K562 (cell line): ENCODE measurements around the gene GPM6B. TPM values are rescaled to one million over a fixed set of nuclear protein-coding genes. Genes with fewer than 3 reads are reported as not detected.

Source experiments
- ATAC-seq: fragments of 200-7000 bp; cut with Tn5 transposase; 3 replicates; pipeline ENCODE4 v1.9.1; 2020; ENCODE audit warnings: moderate library complexity
- BruUV-seq: library from RNA; stranded (reverse); fragments of 400-500 nt; replicated peaks from 2 replicates; lab custom pipeline; 2021; lab: Mats Ljungman, UMichigan
- CTCF ChIA-PET: fragments of 300-600 bp; formaldehyde crosslinking; extraction: SDS; loops from one replicate; lab custom pipeline; 2021; ENCODE audit warnings: low intra/inter-chr PET ratio; lab: Yijun Ruan, JAX
- POLR2A ChIA-PET: fragments of 300-600, 350-650 bp; sonication (Branson Sonifier 250); formaldehyde crosslinking; extraction: SDS; loops from one replicate; lab custom pipeline; 2021; ENCODE audit warnings: antibody characterized with exemption, inconsistent platforms; lab: Yijun Ruan, JAX
- DNase-seq, 4 experiments: peaks; one replicate each; pipeline versions ENCODE4 v3.0.0 to v3.0.0-alpha.2; 2011 to 2018; ENCODE audit warnings: low spot score in 3 of 4, mixed read lengths in 3 of 4; ENCODE audit errors: extremely low read depth in 1 of 4
- FAIRE-seq: peaks from 2 replicates; lab custom pipeline; 2011; peaks lifted over from hg19 to GRCh38; lab: Jason Lieb, UNC
- H2AFZ ChIP-seq: 2 replicates; pipeline ENCODE4 v1.6.0; 2011; ENCODE audit warnings: low read depth, low read length, control low read depth, inconsistent platforms
- H3K27ac ChIP-seq: fragments of 200-600 bp; 3 replicates; pipeline ENCODE4 v1.8.0; 2011; ENCODE audit warnings: low read depth, mild to moderate bottlenecking, control low read depth, inconsistent platforms, low read length, moderate library complexity, mixed read lengths; ENCODE audit errors: extremely low read depth
- H3K27me3 ChIP-seq, 2 experiments: fragments of 300-600 bp in 1 of 2; 2 replicates in 1 of 2; 3 replicates in 1 of 2; pipeline versions ENCODE4 v1.6.0 to v1.8.0; 2011; ENCODE audit warnings: inconsistent platforms in 2 of 2, low read length in 2 of 2, mild to moderate bottlenecking in 1 of 2, mixed read lengths in 1 of 2, moderate library complexity in 1 of 2; ENCODE audit not compliant: control insufficient read depth in 2 of 2, insufficient read depth in 2 of 2
- H3K36me3 ChIP-seq: fragments of 300-600 bp; 3 replicates; pipeline ENCODE4 v1.8.0; 2011; ENCODE audit warnings: mild to moderate bottlenecking, low read length, inconsistent platforms; ENCODE audit not compliant: control insufficient read depth, insufficient read depth
- H3K4me1 ChIP-seq, 2 experiments: fragments of 200-600 bp in 1 of 2; replicated peaks in 1 of 2; 2 replicates in 1 of 2; 3 replicates in 1 of 2; pipeline versions ENCODE4 v1.5.1 to v1.8.0; 2011; ENCODE audit warnings: inconsistent platforms in 2 of 2, low read length in 2 of 2, mild to moderate bottlenecking in 1 of 2, mixed read lengths in 1 of 2, moderate library complexity in 1 of 2; ENCODE audit not compliant: control insufficient read depth in 2 of 2, insufficient read depth in 2 of 2
- H3K4me2 ChIP-seq: 2 replicates; pipeline ENCODE4 v1.6.1; 2011; ENCODE audit warnings: low read length, control low read depth, inconsistent platforms, mixed read lengths; ENCODE audit not compliant: insufficient read depth
- H3K4me3 ChIP-seq: fragments of 200-600 bp; sonication (generic), shearing (Covaris generic); 2 replicates; pipeline ENCODE4 v1.5.1; 2016; ENCODE audit warnings: control low read depth, inconsistent platforms
- H3K79me2 ChIP-seq: fragments of 200-600 bp; 3 replicates; pipeline ENCODE4 v1.8.0; 2011; ENCODE audit warnings: low read length, inconsistent platforms; ENCODE audit not compliant: control insufficient read depth, insufficient read depth
- H3K9ac ChIP-seq, 2 experiments: 2 replicates each; pipeline versions ENCODE4 v1.6.0 to v1.6.1; 2011; ENCODE audit warnings: low read depth in 2 of 2, low read length in 2 of 2, control low read depth in 1 of 2, inconsistent platforms in 1 of 2, mild to moderate bottlenecking in 1 of 2, mixed read lengths in 1 of 2; ENCODE audit not compliant: insufficient read depth in 1 of 2
- H3K9me1 ChIP-seq: one replicate; pipeline ENCODE4 v1.6.0; 2011; ENCODE audit warnings: inconsistent platforms, mild to moderate bottlenecking, low read length, moderate library complexity; ENCODE audit not compliant: control insufficient read depth, insufficient read depth
- H3K9me3 ChIP-seq: replicated peaks from 2 replicates; pipeline ENCODE4 v1.5.1; 2011; ENCODE audit warnings: low read depth, low read length, inconsistent platforms; ENCODE audit not compliant: control insufficient read depth, insufficient read depth
- H4K20me1 ChIP-seq: replicated peaks from 2 replicates; pipeline ENCODE4 v1.6.1; 2011; ENCODE audit warnings: low read length, inconsistent platforms, mixed read lengths; ENCODE audit not compliant: control insufficient read depth, insufficient read depth
- ADNP ChIP-seq: fragments of 200-800 bp; sonication (Bioruptor generic); IDR thresholded peaks from 2 replicates; pipeline ENCODE4 v1.6.1; 2016; ENCODE audit warnings: missing genetic modification characterization, missing compliant biosample characterization
- ARID1B ChIP-seq: fragments of 450-650 bp; IDR thresholded peaks from 2 replicates; pipeline ENCODE4 v1.6.1; 2016; ENCODE audit warnings: antibody characterized with exemption, mild to moderate bottlenecking, inconsistent platforms
- ELF2 ChIP-seq: fragments of 250-450 bp; sonication (Bioruptor Pico); IDR thresholded peaks from 2 replicates; pipeline ENCODE4 v1.5.0; 2021; ENCODE audit warnings: mild to moderate bottlenecking
- EWSR1 ChIP-seq: fragments of 450-650 bp; IDR thresholded peaks from 2 replicates; pipeline ENCODE4 v1.6.1; 2018; ENCODE audit warnings: borderline replicate concordance, mild to moderate bottlenecking, low read depth, moderate library complexity; ENCODE audit not compliant: partially characterized antibody
- ILF3 ChIP-seq: fragments of 450-650 bp; IDR thresholded peaks from 2 replicates; pipeline ENCODE4 v1.6.1; 2018; ENCODE audit warnings: antibody characterized with exemption, mild to moderate bottlenecking, moderate library complexity, borderline replicate concordance
- LEF1 ChIP-seq: fragments of 450-650 bp; IDR thresholded peaks from 2 replicates; pipeline ENCODE4 v1.6.1; 2016; ENCODE audit warnings: mild to moderate bottlenecking
- MYBL2 ChIP-seq, 2 experiments: fragments of 450-650 bp in 1 of 2; sonication (generic) in 1 of 2; formaldehyde crosslinking in 1 of 2; IDR thresholded peaks; 2 replicates each; pipeline versions ENCODE4 v1.6.1 to v1.8.1; 2017 to 2022; ENCODE audit warnings: borderline replicate concordance in 1 of 2, inconsistent platforms in 1 of 2, low read depth in 1 of 2, mild to moderate bottlenecking in 1 of 2, missing genetic modification reagents in 1 of 2, moderate library complexity in 1 of 2
- NR3C1 ChIP-seq: sonication (generic); formaldehyde crosslinking; IDR thresholded peaks from 2 replicates; pipeline ENCODE4 v1.8.1; 2022; ENCODE audit warnings: missing genetic modification reagents
- PHF8 ChIP-seq: fragments of 200-600 bp; sonication (generic); IDR thresholded peaks from 2 replicates; pipeline ENCODE4 v1.6.1; 2012; ENCODE audit warnings: mixed run types, mild to moderate bottlenecking, inconsistent platforms, low read length, moderate library complexity, borderline replicate concordance
- SOX6 ChIP-seq: fragments of 450-650 bp; IDR thresholded peaks from 2 replicates; pipeline ENCODE4 v1.6.1; 2014; ENCODE audit warnings: mild to moderate bottlenecking
- TARDBP ChIP-seq: fragments of 450-650 bp; IDR thresholded peaks from 2 replicates; pipeline ENCODE4 v1.6.1; 2016
- ZFP1 ChIP-seq: fragments of 450-650 bp; formaldehyde crosslinking; IDR thresholded peaks from 2 replicates; pipeline ENCODE4 v1.4.0; 2020; ENCODE audit warnings: mild to moderate bottlenecking, mixed read lengths
- ZNF274 ChIP-seq: IDR thresholded peaks from 2 replicates; pipeline ENCODE4 v1.6.1; 2011; ENCODE audit warnings: low read depth, mild to moderate bottlenecking, low read length, moderate library complexity, borderline replicate concordance
- WGBS: fragments of 100-300 bp; shearing (Covaris generic); methylation state at CpG from one replicate; pipeline ENCODE4 v1.1.6; 2016; ENCODE audit warnings: low coverage, mixed read lengths; ENCODE audit not compliant: insufficient coverage; ENCODE audit errors: missing lambda C conversion rate; 5-methylcytosine and 5-hydroxymethylcytosine counted together
- in situ Hi-C: fragments of 300-500 bp; cut with MboI; formaldehyde crosslinking; loops from 4 replicates; pipeline ENCODE4 v1.15.0; 2018; ENCODE audit warnings: inconsistent platforms, mixed read lengths
- intact Hi-C: fragments of 100-400 bp; cut with micrococcal nuclease; formaldehyde crosslinking; loops from 2 replicates; pipeline ENCODE4 v1.14.2; 2022
- polyA plus RNA-seq, 8 experiments: library from polyadenylated mRNA; depleted of rRNA in 4 of 8; stranded (reverse) in 5 of 8; unstranded in 3 of 8; fragments of >200 nt; fragmentation: Nextera tagmentation in 2 of 8; fragmentation: Illumina TruSeq in 1 of 8; extraction: Ambion mirVana in 2 of 8; extraction: Trizol in 1 of 8; gene quantifications; 2 replicates each; pipeline versions ENCODE4 v1.2.1 to v1.2.3, GENCODE V29; 2011 to 2014; ENCODE audit warnings: inconsistent platforms in 1 of 8, missing spikeins in 1 of 8
- total RNA-seq, 7 experiments: library from RNA; depleted of rRNA in 6 of 7; stranded (reverse); fragments of >200 nt in 6 of 7; fragmentation: Illumina TruSeq in 2 of 7; extraction: Trizol in 2 of 7; gene quantifications; 2 replicates each; pipeline versions ENCODE4 v1.2.1 to v1.2.3, GENCODE V29; 2011 to 2021; ENCODE audit warnings: low replicate concordance in 1 of 7
- TF ChIP-seq, protein P1 (sequence below): fragments of 450-650 bp; IDR thresholded peaks from one replicate; pipeline ENCODE4 v1.6.1; 2018; ENCODE audit warnings: mild to moderate bottlenecking, moderate library complexity; ENCODE audit not compliant: partially characterized antibody
- TF ChIP-seq, protein P2 (sequence below): sonication (generic); formaldehyde crosslinking; IDR thresholded peaks from 2 replicates; pipeline ENCODE4 v1.8.1; 2023; ENCODE audit warnings: mild to moderate bottlenecking, missing genetic modification reagents, moderate library complexity
- TF ChIP-seq, protein P3 (sequence below), 2 experiments: fragments of 150-350 bp in 1 of 2; IDR thresholded peaks; 2 replicates each; pipeline ENCODE4 v1.6.1; 2012 to 2016; ENCODE audit warnings: low read depth in 2 of 2, low read length in 2 of 2, mild to moderate bottlenecking in 1 of 2, moderate library complexity in 1 of 2

The GPM6B gene
- total and polyA plus RNA-seq, 9 of the 15 experiments (the other 6 are each of a cell fraction or from before 2014, with no cell fraction given) = 0.14 to 0.32 TPM; not detected in 7

DNA sequence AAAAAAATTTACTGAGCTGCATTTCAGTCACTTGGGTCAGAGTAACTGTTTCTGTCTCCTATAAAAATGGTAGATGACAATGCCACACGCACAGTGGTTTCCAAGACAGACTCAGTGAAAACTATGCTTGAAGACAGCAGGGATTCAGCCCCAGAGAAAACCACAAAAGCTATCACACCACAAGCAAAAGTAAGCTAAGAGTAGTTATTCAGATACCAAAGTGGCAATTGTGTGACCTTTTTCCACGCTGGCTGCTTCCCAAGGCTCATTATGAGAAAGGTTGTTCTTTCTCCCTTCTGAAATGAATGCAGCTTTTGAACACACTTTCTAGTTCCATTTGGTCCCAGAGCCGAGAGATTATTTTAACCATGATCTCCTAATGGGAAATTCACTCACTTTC lies 46.4 kb upstream of the GPM6B start:
- H3K79me2 ChIP-seq = no peaks in the 10 kb centered on the region
- no peaks in the 10 kb centered on the region for H3K9me1 ChIP-seq
- no peak overlapping the region for H3K4me2 ChIP-seq
- FAIRE-seq = no peak
- intact Hi-C loops (no loop called here), in situ Hi-C loops (no loop called here)
- BruUV-seq = no TSS peak
- DNase-seq = no peak
- CTCF ChIA-PET = no interaction called here
- H3K27ac ChIP-seq = no peak overlapping the region
- H3K27me3 ChIP-seq = no peaks in the 10 kb centered on the region; a peak in 1 of 5 replicates
- no peaks in the 10 kb centered on the region for H3K9me3 ChIP-seq
- H3K4me1 ChIP-seq = no peaks in the 10 kb centered on the region
- ATAC-seq = no peak
- POLR2A ChIA-PET = no interaction called here
- H3K9ac ChIP-seq = no peak overlapping the region
- H2AFZ ChIP-seq = no peak overlapping the region
- TF ChIP-seq EWSR1 (no peak), LEF1 (no peak), SOX6 (no peak), ZFP1 (CRISPR knock-in tag) (no peak), TARDBP (no peak), ELF2 (CRISPR knock-in tag) (no peak), MYBL2 (IDR thresholded peaks at IDR 0.05; ENCODE audit: low read depth) (no peak), MYBL2 (CRISPR knock-in tag; IDR thresholded peaks at IDR 0.05; ENCODE audit: borderline replicate concordance) (no peak), NR3C1 (no peak), ZNF274 (no peak), ILF3 (no peak), ADNP (tag) (no peak), ARID1B (no peak), PHF8 (no peak)
- TF ChIP-seq, protein P1, sequence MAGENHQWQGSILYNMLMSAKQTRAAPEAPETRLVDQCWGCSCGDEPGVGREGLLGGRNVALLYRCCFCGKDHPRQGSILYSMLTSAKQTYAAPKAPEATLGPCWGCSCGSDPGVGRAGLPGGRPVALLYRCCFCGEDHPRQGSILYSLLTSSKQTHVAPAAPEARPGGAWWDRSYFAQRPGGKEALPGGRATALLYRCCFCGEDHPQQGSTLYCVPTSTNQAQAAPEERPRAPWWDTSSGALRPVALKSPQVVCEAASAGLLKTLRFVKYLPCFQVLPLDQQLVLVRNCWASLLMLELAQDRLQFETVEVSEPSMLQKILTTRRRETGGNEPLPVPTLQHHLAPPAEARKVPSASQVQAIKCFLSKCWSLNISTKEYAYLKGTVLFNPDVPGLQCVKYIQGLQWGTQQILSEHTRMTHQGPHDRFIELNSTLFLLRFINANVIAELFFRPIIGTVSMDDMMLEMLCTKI = no peak
- TF ChIP-seq, protein P2, sequence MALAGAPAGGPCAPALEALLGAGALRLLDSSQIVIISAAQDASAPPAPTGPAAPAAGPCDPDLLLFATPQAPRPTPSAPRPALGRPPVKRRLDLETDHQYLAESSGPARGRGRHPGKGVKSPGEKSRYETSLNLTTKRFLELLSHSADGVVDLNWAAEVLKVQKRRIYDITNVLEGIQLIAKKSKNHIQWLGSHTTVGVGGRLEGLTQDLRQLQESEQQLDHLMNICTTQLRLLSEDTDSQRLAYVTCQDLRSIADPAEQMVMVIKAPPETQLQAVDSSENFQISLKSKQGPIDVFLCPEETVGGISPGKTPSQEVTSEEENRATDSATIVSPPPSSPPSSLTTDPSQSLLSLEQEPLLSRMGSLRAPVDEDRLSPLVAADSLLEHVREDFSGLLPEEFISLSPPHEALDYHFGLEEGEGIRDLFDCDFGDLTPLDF (CRISPR knock-in tag) = no peak
- TF ChIP-seq, protein P3, sequence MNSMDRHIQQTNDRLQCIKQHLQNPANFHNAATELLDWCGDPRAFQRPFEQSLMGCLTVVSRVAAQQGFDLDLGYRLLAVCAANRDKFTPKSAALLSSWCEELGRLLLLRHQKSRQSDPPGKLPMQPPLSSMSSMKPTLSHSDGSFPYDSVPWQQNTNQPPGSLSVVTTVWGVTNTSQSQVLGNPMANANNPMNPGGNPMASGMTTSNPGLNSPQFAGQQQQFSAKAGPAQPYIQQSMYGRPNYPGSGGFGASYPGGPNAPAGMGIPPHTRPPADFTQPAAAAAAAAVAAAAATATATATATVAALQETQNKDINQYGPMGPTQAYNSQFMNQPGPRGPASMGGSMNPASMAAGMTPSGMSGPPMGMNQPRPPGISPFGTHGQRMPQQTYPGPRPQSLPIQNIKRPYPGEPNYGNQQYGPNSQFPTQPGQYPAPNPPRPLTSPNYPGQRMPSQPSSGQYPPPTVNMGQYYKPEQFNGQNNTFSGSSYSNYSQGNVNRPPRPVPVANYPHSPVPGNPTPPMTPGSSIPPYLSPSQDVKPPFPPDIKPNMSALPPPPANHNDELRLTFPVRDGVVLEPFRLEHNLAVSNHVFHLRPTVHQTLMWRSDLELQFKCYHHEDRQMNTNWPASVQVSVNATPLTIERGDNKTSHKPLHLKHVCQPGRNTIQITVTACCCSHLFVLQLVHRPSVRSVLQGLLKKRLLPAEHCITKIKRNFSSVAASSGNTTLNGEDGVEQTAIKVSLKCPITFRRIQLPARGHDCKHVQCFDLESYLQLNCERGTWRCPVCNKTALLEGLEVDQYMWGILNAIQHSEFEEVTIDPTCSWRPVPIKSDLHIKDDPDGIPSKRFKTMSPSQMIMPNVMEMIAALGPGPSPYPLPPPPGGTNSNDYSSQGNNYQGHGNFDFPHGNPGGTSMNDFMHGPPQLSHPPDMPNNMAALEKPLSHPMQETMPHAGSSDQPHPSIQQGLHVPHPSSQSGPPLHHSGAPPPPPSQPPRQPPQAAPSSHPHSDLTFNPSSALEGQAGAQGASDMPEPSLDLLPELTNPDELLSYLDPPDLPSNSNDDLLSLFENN (IDR thresholded peaks at IDR 0.05; ENCODE audit: low read depth in 2 of 2, low read length in 2 of 2) = no peak
- H3K36me3 ChIP-seq = no peaks in the 10 kb centered on the region
- 0% methylated on average over 2 of the region's 3 CpGs for WGBS
- no peaks in the 10 kb centered on the region for H4K20me1 ChIP-seq
- H3K4me3 ChIP-seq = no peak overlapping the region
